GM18519 (cell line): ENCODE data around the gene DPH3.

Experiments used
- ATAC-seq: cut with Tn5 transposase; IDR thresholded peaks from one replicate; pipeline ENCODE4 v1.9.1; 2021; ENCODE audit warnings: mild to moderate bottlenecking, moderate library complexity; ENCODE audit not compliant: unreplicated experiment, low FRiP score

Gene DPH3

GRCh38 chr3:16239086-16239770, 25.5 kb downstream of the DPH3 start:
- no peak for ATAC-seq

- ATAC-seq, result no peak
Measured at GRCh38 chr3:16236856-16237393, 27.8 kb downstream of the DPH3 start.

- ATAC-seq, result no peak
Measured at GRCh38 chr3:16236030-16236639, 28.6 kb downstream of the DPH3 start.

- no peak for ATAC-seq
Measured at GRCh38 chr3:16234281-16234680, 30.5 kb downstream of the DPH3 start.

GRCh38 chr3:16233806-16234205, 30.9 kb downstream of the DPH3 start:
- no peak for ATAC-seq

GRCh38 chr3:16231983-16232382, 32.8 kb downstream of the DPH3 start:
- ATAC-seq, result no peak

- no peak for ATAC-seq
Measured at GRCh38 chr3:16229681-16230080, 35.1 kb downstream of the DPH3 start.

- ATAC-seq, result no peak
Measured at GRCh38 chr3:16227566-16227965, 37.2 kb downstream of the DPH3 start.

- ATAC-seq, result no peak
Measured at GRCh38 chr3:16224325-16224724, 40.4 kb downstream of the DPH3 start.

GRCh38 chr3:16222547-16222946, 42.2 kb downstream of the DPH3 start:
- no peak for ATAC-seq

GRCh38 chr3:16221990-16222389, 42.8 kb downstream of the DPH3 start:
- no peak for ATAC-seq

GRCh38 chr3:16219777-16220176, 45.0 kb downstream of the DPH3 start:
- no peak for ATAC-seq

- no peak for ATAC-seq
Measured at GRCh38 chr3:16216373-16216935, 48.3 kb downstream of the DPH3 start.

- ATAC-seq, result no peak
Measured at GRCh38 chr3:16214366-16214765, 50.4 kb downstream of the DPH3 start.

- ATAC-seq, result no peak
Measured at GRCh38 chr3:16211176-16211904, 53.4 kb downstream of the DPH3 start.
